ENCODE data around the gene JARID2.

DNA sequence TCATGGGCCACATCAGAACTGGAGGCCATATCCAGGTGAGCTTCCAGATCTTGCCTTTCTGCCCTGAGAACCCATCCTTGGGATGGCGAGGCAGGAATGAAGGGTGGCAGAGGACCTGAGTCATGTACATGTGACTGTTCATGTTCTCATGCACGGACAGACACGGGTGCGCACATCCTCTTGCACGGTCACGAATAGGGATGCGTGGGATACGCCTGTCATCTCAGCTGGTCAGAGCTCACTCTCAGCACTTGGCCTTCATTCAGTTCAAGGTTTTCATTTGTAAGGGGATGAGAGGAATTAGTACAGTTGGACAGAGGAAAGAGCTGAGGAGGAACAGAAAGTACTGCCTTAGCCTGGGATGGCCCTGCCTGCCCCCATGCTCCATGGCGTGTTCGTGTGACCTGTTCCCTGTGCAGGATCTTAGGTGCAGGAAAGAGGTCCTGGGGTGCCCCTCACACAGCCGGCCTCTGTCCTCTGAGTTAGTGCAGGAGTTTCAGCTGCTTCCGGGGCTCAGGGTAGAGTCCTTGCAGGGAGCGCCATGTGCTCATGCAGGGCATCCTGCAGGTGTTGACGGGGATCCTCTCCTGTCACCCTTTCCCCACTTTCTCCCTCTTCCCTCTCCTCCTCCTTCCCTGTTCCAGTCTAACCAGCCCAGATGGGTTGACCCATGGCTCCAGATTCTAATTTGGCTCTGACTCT is 243.5 kb downstream of the JARID2 start:
- TF ChIP-seq, protein P1, sequence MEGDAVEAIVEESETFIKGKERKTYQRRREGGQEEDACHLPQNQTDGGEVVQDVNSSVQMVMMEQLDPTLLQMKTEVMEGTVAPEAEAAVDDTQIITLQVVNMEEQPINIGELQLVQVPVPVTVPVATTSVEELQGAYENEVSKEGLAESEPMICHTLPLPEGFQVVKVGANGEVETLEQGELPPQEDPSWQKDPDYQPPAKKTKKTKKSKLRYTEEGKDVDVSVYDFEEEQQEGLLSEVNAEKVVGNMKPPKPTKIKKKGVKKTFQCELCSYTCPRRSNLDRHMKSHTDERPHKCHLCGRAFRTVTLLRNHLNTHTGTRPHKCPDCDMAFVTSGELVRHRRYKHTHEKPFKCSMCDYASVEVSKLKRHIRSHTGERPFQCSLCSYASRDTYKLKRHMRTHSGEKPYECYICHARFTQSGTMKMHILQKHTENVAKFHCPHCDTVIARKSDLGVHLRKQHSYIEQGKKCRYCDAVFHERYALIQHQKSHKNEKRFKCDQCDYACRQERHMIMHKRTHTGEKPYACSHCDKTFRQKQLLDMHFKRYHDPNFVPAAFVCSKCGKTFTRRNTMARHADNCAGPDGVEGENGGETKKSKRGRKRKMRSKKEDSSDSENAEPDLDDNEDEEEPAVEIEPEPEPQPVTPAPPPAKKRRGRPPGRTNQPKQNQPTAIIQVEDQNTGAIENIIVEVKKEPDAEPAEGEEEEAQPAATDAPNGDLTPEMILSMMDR (IDR thresholded peaks at IDR 0.05), result no peak
- TF ChIP-seq EZH2 (IDR thresholded peaks at IDR 0.05), result no peak
- TF ChIP-seq EZH2phosphoT487 (IDR thresholded peaks at IDR 0.05), result no peak
